OCI-LY7 (cell line): Measurements from ENCODE around the gene TPRG1. TPM values are rescaled to one million over a fixed set of nuclear protein-coding genes. Genes with fewer than 3 reads are reported as not detected.

Experiments
- BruUV-seq: library from RNA; stranded (reverse); fragments of 400-500 nt; replicated peaks from 2 replicates; lab custom pipeline; 2021; lab: Mats Ljungman, UMichigan
- CTCF ChIA-PET: fragments of 300-600 bp; sonication (Branson Sonifier 250); formaldehyde crosslinking; loops from one replicate; lab custom pipeline; 2022; ENCODE audit warnings: antibody characterized with exemption; ENCODE audit not compliant: unreplicated experiment; lab: Charles Lee
- POLR2A ChIA-PET: fragments of 300-600 bp; sonication (Branson Sonifier 250); formaldehyde crosslinking; loops from one replicate; lab custom pipeline; 2022; ENCODE audit warnings: antibody characterized with exemption; lab: Charles Lee
- DNase-seq: peaks from one replicate; pipeline ENCODE4 v3.0.0-alpha.2; 2015; ENCODE audit warnings: low spot score
- H2AFZ ChIP-seq: fragments of 200-600 bp; sonication (generic), shearing (Covaris generic); 2 replicates; pipeline ENCODE4 v1.6.1; 2014; ENCODE audit warnings: mild to moderate bottlenecking, antibody characterized with exemption, low read length, moderate library complexity
- H3K27ac ChIP-seq: fragments of 200-600 bp; sonication (generic); 2 replicates; pipeline ENCODE4 v1.5.1; 2014; ENCODE audit warnings: mixed run types, low read depth, mild to moderate bottlenecking, moderate library complexity, low read length, inconsistent platforms; ENCODE audit not compliant: poor library complexity, severe bottlenecking
- H3K36me3 ChIP-seq: fragments of 200-600 bp; sonication (generic); 2 replicates; pipeline ENCODE4 v1.6.1; 2014; ENCODE audit warnings: mild to moderate bottlenecking, antibody characterized with exemption, low read length, moderate library complexity, mixed read lengths; ENCODE audit not compliant: insufficient read depth
- H3K4me1 ChIP-seq: fragments of 200-600 bp; sonication (generic); 2 replicates; pipeline ENCODE4 v1.5.1; 2014; ENCODE audit warnings: mild to moderate bottlenecking, low read length; ENCODE audit not compliant: insufficient read depth, poor library complexity, severe bottlenecking
- H3K4me2 ChIP-seq: fragments of 200-600 bp; sonication (generic); 2 replicates; pipeline ENCODE4 v1.6.1; 2014; ENCODE audit warnings: mild to moderate bottlenecking, low read length
- H3K4me3 ChIP-seq: fragments of 200-600 bp; sonication (generic); 2 replicates; pipeline ENCODE4 v1.5.1; 2014; ENCODE audit warnings: mild to moderate bottlenecking, low read depth, low read length; ENCODE audit not compliant: poor library complexity, severe bottlenecking
- H3K79me2 ChIP-seq: fragments of 200-600 bp; sonication (generic); 2 replicates; pipeline ENCODE4 v1.6.1; 2016; ENCODE audit warnings: low read depth, mild to moderate bottlenecking, low read length, moderate library complexity, mixed read lengths; ENCODE audit not compliant: insufficient read depth
- H3K9me2 ChIP-seq: fragments of 200-600 bp; sonication (generic); 2 replicates; pipeline ENCODE4 v1.6.1; 2016; ENCODE audit warnings: mild to moderate bottlenecking, low read length, mixed read lengths; ENCODE audit not compliant: insufficient read depth
- H3K9me3 ChIP-seq: fragments of 200-600 bp; sonication (generic); 2 replicates; pipeline ENCODE4 v1.6.1; 2014; ENCODE audit warnings: mild to moderate bottlenecking, mixed run types, low read length, mixed read lengths
- H4K20me1 ChIP-seq: fragments of 200-600 bp; sonication (generic); 2 replicates; pipeline ENCODE4 v1.6.1; 2014; ENCODE audit warnings: mild to moderate bottlenecking, antibody characterized with exemption, low read length, moderate library complexity, mixed read lengths; ENCODE audit not compliant: insufficient read depth
- CTCF ChIP-seq: fragments of 200-600 bp; sonication (generic); conservative IDR thresholded peaks from 2 replicates; pipeline ENCODE4 v1.5.1; 2014; ENCODE audit warnings: mild to moderate bottlenecking, antibody characterized with exemption, low read length, moderate library complexity, mixed read lengths
- EZH2phosphoT487 ChIP-seq: fragments of 200-600 bp; sonication (generic); IDR thresholded peaks from 2 replicates; pipeline ENCODE4 v1.6.1; 2018; ENCODE audit warnings: low read depth, borderline replicate concordance, mild to moderate bottlenecking, mixed run types, antibody characterized with exemption, low read length, moderate library complexity, mixed read lengths
- intact Hi-C: fragments of 100-400 bp; cut with micrococcal nuclease; formaldehyde crosslinking; loops from one replicate; pipeline ENCODE4 v1.10.0; 2022; ENCODE audit not compliant: unreplicated experiment
- total RNA-seq, 2 experiments: library from RNA; depleted of rRNA in 1 of 2; stranded (reverse); fragments of >200 nt in 1 of 2; shearing (Covaris generic) in 1 of 2; gene quantifications; 2 replicates each; pipeline ENCODE4 v1.2.3, GENCODE V29; 2014 to 2022

TPRG1 gene
- total RNA-seq, 2 experiments from 2014 or later: 0.92 TPM; not detected in 1

- Histone ChIP-seq H4K20me1 (no peaks in the 10 kb centered on the region), H3K36me3 (no peaks in the 10 kb centered on the region), H3K79me2 (no peaks in the 10 kb centered on the region), H3K4me1 (no peaks in the 10 kb centered on the region), H3K4me2 (no peak overlapping the region), H3K4me3 (no peak overlapping the region), H3K27ac (no peak overlapping the region), H3K9me3 (no peaks in the 10 kb centered on the region), H2AFZ (no peak overlapping the region), H3K9me2 (no peaks in the 10 kb centered on the region)
- POLR2A ChIA-PET: interaction anchor here (0.6 kb wide), 1 partner anchor 33 kb away, joined by 6 read pairs; no protein-coding TSS in a partner anchor
- DNase-seq: no peak
- TF ChIP-seq EZH2phosphoT487: no peak
- no peak for TF ChIP-seq CTCF
- no TSS peak for BruUV-seq
- intact Hi-C loops: no loop called here
- CTCF ChIA-PET: no interaction called here
These were observed 67.8 kb downstream of the TPRG1 start for GRCh38 chr3:189239616-189240015.

GRCh38 chr3:189249987-189250386, 78.2 kb downstream of the TPRG1 start:
- DNase-seq: no peak
- ChIA-PET POLR2A (interaction anchor here (0.6 kb wide), 1 partner anchor 1889 kb away, joined by 3 read pairs; no protein-coding TSS in a partner anchor), CTCF (no interaction called here)
- no peaks in the 10 kb centered on the region for H3K9me2 ChIP-seq
- H3K4me1 ChIP-seq: no peaks in the 10 kb centered on the region
- H3K4me2 ChIP-seq: no peak overlapping the region
- H2AFZ ChIP-seq: no peak overlapping the region
- no peak overlapping the region for H3K4me3 ChIP-seq
- H3K79me2 ChIP-seq: no peaks in the 10 kb centered on the region
- intact Hi-C loops: no loop called here
- H4K20me1 ChIP-seq: no peaks in the 10 kb centered on the region
- no peak for TF ChIP-seq CTCF
- TF ChIP-seq EZH2phosphoT487: no peak
- BruUV-seq: no TSS peak
- H3K27ac ChIP-seq: no peak overlapping the region
- H3K9me3 ChIP-seq: no peaks in the 10 kb centered on the region
- H3K36me3 ChIP-seq: no peaks in the 10 kb centered on the region

GRCh38 chr3:189258261-189258660, 86.5 kb downstream of the TPRG1 start:
- Histone ChIP-seq H4K20me1 (no peaks in the 10 kb centered on the region), H3K4me1 (no peaks in the 10 kb centered on the region), H3K9me3 (no peaks in the 10 kb centered on the region), H2AFZ (no peak overlapping the region), H3K79me2 (no peaks in the 10 kb centered on the region), H3K36me3 (no peaks in the 10 kb centered on the region), H3K4me2 (no peak overlapping the region), H3K4me3 (no peak overlapping the region), H3K9me2 (no peaks in the 10 kb centered on the region), H3K27ac (no peak overlapping the region)
- BruUV-seq: no TSS peak
- intact Hi-C loops: no loop called here
- no peak for DNase-seq
- ChIA-PET POLR2A (interaction anchor here (0.7 to 1.1 kb wide), 2 partner anchors 11 to 219 kb away, joined by 4 to 5 read pairs; no protein-coding TSS in a partner anchor), CTCF (no interaction called here)
- no peak for TF ChIP-seq EZH2phosphoT487
- TF ChIP-seq CTCF: no peak
